LNCAP (cell line): ENCODE results near the gene KRTAP10-3.

Source experiments
- CTCF ChIP-seq: fragments of 450-650 bp; IDR thresholded peaks from 2 replicates; pipeline ENCODE4 v1.5.1; 2017; ENCODE audit warnings: mild to moderate bottlenecking

The KRTAP10-3 gene

GRCh38 chr21:44569861-44570517, 11.4 kb upstream of the KRTAP10-3 start:
- no peak for TF ChIP-seq CTCF

- TF ChIP-seq CTCF, result no peak
Measured at GRCh38 chr21:44568667-44569556, 10.3 kb upstream of the KRTAP10-3 start.

- TF ChIP-seq CTCF, result no peak
Measured at GRCh38 chr21:44568261-44568660, 9.7 kb upstream of the KRTAP10-3 start.

- TF ChIP-seq CTCF, result no peak
Measured at GRCh38 chr21:44567481-44568171, 9.0 kb upstream of the KRTAP10-3 start.

- no peak for TF ChIP-seq CTCF
Measured at GRCh38 chr21:44566403-44566802, 7.8 kb upstream of the KRTAP10-3 start.

- TF ChIP-seq CTCF, result no peak
Measured at GRCh38 chr21:44564886-44565598, 6.4 kb upstream of the KRTAP10-3 start.

GRCh38 chr21:44564099-44564498, 5.5 kb upstream of the KRTAP10-3 start:
- no peak for TF ChIP-seq CTCF
